Left hindlimb (tissue), 1 donor: Measurements from ENCODE around the gene ALG3.

Experiments
- DNase-seq: peaks from one replicate; pipeline ENCODE4 v3.0.0-alpha.2; 2018

Gene ALG3

DNA sequence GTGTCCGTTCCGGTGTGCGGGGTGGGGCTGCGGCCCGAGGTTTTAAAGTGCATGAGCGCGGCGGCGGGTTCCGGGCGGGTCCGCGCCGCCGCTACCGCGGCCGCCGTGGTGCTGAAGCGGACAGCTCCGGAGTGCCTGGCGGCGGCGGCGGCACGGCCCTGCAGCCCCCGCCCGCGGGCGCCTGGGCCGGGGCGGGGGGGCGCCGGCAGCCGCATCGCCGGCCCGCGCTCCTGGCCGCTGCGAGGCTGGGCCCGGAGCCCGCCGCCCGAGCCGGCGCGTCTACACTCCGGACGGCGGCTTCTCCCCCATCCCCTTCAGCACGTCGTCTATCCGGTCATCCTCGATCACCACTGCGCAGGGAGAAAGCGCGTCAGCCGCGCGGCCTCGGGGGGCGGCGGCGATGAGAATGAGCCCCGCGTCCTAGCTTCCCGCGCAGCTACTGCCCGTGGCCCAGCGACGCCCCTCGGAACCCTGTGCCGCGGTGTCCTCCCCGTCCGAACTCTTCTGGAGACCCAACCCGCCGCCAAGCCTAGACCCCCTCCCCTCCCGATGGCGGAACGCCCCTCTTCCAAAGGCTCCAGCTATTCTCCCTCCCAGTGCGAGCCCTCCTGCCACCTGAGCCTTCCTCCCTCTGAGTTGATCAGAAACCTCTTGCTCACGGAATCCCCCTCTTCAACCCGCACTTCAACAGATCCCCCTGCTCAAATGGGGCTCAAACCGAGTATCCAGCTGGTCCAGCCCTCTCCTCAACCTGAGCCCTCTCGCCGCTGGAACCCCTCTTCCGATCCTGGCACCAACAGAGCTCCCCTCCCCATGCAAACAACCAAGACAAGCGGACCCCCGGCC lies 11.3 kb upstream of the ALG3 start:
- no peak for DNase-seq

DNA sequence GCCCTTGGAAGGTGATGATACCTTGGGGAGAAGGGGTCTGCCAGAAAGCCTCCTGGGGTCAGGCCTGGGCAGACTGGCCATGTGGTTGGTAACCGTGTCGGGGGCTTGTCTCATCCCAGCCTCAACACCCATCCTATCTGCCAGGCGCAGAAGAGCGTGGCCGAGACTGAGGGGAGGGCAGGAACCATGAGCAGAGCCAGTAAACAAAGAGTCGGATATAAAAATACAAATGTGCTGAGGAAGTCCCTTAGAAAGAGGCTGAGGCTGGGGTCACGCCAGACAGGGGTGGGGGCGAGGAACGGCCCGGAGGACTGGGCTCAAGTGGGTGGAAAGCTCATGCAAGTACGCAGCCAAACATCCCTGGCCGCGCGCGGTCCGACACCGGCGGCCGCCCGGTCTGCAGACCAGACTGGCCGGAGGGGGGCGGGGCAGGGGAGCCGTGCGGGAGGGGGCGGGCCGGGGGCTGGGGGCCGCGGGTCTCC lies 10.7 kb upstream of the ALG3 start:
- no peak for DNase-seq

DNA sequence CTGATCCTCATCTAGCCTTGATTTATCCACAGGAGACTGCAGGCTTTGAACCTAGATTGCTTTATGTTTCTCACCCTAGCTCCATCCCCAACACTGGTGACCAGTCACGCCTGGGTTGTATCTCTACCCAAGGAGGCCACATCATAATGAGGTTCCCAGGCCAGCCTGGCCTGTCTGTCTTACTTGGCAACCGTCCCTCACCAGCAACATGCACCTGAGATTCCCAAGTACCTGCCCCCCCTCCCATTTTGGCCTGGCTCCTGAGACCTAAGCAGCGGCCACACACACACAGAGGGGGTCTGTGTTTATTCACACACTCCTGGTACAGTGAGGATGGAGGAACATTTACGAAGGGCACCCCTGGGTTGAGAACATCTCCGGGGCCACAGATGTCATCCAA lies 10.2 kb upstream of the ALG3 start:
- no peak for DNase-seq

DNA sequence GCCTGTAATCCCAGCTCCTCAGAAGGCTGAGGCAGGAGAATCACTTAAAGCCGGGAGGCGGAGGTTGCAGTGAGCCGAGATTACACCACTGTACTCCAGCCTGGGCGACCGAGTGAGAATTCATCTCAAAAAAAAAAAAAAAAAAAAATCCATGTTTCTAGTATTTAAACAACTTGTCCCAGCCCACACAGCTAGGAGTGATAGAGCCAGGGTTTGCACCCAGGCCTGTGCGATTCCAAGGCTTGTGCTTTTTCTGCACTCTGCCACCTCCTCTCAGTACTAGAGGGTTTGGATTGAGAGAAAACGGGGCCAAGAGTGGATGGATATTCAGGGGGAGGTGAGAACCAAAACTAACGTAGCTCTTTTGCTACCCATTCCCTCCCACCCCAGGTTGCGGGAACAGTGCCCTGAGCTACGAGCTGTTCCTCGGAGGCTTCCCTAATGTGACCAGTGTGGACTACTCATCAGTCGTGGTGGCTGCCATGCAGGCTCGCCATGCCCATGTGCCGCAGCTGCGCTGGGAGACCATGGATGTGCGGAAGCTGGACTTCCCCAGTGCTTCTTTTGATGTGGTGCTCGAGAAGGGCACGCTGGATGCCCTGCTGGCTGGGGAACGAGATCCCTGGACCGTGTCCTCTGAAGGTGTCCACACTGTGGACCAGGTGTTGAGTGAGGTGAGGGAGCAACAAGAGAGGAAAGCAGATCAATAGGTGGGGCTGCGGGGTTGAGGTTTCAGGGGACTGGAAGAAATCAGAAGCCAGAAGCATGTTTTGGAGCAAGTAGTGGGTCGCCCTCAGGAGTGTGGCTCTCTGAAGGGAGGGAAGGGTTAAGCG lies 8.5 kb upstream of the ALG3 start:
- DNase-seq: no peak

DNA sequence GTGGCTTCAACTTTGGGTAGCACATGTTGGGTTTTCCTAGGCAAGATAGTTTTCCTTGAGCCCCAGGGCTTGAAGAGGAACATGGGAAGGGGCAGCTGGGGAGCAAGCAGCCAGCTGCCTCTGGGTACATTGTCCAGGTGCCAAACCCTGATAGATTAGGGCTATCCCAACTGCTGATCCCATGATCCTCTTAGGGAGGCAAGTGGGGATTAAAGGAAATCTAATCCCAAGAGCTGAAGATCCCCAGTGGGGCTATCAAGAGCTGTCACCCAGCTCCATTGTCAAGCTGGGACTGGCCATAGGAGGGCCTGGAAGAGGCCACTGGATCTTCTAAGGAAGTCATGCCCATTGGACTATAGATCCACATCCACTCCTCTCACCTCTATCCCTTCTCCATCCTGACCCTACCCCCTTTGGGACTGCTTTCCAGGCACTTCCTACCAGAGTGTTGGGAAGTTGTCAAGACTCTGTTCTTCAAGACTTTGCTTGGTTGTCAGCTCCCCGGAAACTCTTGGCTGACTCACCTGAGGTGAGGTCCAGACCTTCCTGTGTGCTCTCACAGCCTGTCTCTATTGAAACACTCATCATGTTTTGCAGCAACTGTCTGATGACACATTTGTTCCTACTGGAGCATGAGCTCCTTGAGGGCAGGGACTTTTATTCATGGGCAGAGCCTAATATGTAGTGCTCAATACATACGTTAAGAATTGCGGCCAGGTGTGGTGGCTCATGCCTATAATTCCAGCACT lies 6.7 kb upstream of the ALG3 start:
- DNase-seq: no peak

DNA sequence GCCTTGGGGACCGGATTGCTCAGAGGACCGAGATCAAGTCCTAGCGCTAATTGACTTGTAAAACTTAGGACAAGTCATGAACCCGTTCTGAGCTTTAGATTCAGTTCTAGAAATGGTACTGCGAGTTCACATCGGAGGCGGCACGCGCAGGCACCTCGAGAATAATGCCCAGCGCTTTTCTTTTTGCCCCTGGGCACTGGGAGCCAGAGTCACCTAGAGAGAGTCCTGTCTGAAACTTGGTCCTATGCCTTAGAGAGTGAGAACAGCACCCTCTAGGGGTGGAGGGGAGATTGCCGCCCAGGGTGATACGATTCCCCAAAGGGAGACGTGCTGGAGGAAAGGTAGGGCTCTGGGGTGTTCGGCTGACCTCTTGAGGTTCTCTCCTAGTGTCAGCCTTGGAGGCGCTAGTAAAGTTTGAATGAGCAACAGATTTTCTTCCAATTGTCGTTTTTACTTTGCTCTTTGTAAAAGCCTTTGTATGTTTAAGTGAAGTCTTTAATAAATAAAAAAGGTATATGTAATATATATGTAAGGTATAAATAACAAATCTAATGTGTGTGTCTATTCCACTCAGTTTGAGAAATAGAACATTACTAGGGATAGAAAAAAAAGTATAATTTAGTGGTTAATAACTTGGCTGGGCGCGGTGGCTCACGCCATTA lies 1.5 kb upstream of the ALG3 start:
- peak; percentile 69 for DNase-seq

DNA sequence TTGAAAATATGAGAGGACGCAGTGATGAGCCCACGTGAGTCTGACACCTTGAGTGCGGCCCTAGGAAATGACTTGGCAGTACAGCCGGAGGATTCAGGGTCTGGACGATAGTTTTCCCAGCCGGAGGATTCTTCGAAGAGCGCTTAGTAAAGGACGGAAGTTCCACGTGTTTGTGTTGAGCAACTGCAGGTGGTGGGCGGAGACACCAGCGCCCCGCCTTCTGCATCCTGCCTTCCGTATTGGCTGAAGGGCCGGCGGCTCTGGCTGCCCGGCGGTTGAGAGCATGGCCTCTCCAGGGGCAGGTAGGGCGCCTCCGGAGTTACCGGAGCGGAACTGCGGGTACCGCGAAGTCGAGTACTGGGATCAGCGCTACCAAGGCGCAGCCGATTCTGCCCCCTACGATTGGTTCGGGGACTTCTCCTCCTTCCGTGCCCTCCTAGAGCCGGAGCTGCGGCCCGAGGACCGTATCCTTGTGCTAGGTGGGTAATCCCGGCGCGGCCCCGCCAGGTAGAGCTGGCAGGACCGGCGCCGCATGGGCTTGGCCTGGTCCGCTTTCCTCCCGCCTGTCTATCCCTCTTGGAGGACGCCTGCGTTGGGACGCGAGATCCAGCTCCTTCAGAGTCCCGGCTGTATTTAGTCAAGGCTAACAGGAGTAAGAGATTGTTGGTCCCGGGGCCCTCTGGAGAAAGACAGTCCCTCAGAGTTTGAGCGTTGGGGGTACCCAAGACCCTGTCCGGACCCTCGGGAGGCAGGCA lies 827 bp upstream of the ALG3 start, which contains the start of gene EEF1AKMT4:
Gene EEF1AKMT4, plus strand, starts transcription at position 261 of the 755 bp plus-strand sequence. Its CDS starts 23 bp downstream, at position 284.
- DNase-seq: peak; percentile 96

DNA sequence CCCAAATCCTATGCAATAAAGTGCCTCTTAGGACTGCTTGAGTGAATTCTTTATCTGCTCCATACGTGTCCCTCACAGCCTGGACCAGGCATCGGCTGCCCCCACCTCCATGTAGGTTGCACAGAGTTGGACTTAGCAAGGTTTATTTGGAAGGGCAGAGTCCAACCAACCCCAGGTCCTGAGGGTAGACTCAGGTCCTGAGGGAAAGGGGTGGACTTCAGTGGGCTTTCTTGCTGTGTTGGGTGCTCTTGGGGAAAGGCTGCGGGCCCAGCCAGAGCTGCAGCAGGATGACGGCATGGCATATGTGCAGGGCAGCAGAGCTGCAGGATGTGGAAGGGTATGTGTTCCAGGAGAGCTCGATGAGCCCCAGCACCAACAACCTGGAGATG lies 6.5 kb downstream of the ALG3 start:
- no peak for DNase-seq

DNA sequence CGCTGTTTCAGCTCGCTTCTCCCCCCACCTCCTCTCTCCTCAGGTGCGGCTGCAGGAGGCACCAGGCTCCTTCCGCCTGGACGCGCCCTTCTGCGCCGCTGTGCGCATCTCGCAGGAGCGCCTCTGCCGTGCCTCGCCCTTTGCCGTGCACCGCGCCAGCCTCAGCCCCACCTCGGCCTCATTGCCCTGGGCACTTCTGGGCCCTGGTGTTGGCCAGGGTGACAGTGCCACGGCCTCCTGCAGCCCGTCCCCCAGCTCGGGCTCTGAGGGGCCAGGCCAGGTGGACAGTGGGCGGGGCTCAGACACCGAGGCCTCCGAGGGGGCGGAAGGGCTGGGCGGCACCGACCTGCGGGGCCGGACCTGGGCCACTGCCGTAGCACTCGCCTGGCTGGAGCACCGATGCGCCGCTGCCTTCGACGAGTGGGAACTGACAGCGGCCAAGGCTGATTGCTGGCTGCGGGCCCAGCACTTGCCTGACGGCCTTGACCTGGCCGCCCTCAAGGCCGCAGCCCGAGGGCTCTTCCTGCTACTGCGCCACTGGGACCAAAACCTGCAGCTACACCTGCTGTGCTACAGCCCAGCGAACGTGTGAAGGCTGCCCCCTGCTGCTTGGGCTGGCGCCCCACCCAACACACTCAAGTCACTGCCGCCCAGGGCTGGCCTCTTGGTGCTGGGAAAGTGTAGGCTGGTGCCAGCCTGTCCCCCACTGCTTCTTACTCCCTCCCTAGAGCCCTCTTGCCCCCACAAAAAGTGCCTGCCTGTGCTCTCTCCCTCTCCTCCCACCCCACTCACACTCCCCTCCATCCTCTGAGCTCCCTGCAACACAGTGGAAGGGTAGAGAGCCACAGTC lies 7.1 kb downstream of the ALG3 start:
- DNase-seq: no peak

DNA sequence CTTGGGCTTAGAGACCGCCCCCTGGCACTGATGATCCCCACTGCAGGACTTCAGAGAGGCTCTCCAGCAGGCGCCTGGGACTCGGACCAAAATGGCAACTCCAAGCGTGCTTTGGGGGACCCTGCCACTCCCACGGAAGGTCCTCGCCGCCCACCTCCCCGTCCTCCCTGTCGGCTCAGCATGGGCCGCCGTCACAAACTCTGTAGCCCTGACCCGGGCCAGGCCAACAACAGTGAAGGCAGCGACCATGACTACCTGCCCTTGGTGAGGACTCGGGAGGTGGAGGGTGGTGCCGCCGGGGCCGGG lies 7.7 kb downstream of the ALG3 start:
- no peak for DNase-seq

DNA sequence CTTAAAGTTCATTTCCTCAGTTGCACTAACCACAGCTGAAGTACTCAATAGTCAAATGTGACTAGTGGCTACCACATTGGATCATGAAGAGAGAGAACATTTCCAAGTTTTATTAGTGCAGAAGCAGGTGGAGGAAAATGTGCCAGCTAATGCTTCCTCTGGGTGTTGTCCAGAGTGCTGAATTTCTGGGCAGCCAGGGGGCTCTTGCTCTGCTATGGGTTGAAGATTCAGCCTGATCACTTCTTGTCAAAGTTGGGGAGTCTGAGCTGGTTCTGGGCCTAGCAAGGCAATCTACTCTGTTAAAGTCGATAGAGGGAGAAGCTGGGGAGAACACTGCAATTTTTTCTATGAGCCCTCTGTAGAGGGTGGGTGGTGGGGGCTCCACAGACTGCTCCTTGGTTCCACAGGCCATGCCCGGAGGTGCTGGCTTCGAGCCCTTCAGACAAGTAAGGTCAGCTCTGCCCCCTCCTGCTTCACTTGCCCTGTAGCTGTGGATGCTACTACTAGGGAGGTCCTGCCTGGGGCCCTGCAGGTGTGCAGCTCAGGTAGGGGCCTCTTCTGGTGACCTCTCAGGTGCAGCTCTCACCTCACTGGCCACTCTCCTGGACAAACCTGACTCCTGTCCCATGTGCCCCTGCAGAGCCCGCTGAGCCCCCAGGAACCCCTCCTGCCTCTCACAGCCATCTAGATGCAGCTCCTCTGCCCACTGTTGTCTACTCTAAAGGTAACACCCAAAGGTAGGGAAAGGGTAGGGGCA lies 8.2 kb downstream of the ALG3 start:
- no peak for DNase-seq

DNA sequence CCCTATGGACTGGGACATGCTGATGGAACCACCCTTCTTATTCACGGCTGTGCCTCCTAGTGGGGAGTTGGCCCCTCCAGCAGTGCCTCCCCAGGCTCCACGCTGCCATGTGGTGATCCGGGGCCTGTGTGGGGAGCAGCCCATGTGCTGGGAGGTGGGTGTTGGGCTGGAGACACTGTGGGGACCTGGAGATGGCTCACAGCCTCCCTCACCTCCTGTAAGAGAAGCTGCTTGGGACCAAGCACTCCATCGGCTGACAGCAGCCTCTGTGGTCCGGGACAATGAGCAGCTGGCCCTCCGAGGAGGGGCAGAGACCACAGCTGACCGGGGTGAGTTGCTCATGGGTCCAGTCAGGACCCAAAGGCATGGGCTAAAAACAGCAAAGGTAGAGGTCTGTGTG lies 9.1 kb downstream of the ALG3 start:
- no peak for DNase-seq

DNA sequence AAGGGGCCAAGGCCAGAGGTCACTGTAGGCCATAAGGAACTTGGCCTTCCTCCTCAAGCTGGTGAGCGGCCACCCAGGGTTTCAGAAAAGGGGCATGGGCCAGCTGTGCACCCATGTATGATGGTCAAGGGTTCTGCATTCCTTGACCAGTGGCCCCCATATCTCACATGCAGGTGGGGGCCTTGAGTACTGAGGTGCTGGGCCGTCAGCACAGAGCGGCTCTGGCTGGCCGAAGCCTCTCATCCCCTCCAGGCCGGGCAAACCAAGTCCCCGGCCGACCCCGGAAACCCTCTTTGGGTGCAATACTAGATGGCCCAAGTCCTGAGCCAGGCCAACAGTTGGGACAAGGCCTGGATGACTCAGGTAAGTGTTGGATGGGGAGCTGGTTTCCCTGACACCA lies 9.5 kb downstream of the ALG3 start:
- DNase-seq: no peak

DNA sequence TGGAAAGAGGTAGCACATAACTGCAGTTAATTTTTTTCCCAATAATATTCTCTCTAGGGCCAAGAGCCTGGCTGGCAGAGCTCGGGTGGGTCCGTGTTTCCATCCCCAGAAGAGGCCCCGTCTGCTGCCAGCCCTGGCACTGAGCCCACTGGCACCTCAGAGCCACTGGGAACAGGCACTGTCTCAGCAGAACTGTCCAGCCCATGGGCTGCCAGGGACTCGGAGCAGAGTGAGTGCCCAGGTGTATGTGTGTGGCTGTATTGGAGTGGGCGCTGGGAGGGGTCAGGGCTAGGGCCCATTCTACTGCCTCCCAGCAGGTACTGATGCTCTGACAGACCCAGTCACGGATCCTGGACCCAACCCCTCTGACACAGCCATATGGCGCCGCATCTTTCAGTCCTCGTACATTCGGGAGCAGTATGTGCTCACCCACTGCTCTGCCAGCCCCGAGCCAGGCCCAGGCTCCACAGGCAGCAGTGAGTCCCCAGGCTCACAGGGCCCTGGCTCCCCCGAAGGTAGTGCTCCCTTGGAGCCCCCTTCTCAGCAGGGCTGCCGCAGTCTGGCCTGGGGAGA lies 10.4 kb downstream of the ALG3 start:
- no peak for DNase-seq

DNA sequence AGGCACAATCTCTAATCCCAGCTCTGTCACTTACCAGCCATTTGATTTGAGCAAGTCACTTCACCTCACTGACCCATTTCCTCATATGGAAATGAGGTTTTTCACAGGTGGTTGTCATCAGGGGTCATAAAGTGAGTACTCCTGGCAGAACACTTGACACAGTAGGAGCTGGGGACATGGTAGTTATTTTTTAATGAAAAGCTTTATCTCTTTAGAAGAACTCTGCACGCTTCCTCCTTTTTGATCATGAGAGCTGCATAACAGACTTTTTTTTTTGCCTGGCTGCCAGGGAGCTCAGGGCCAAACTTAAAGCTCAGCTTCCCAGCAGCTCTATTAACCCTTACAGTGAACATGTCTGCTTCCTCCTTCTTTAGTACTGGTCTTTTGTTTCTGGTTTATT lies 11.0 kb downstream of the ALG3 start:
- DNase-seq: no peak

DNA sequence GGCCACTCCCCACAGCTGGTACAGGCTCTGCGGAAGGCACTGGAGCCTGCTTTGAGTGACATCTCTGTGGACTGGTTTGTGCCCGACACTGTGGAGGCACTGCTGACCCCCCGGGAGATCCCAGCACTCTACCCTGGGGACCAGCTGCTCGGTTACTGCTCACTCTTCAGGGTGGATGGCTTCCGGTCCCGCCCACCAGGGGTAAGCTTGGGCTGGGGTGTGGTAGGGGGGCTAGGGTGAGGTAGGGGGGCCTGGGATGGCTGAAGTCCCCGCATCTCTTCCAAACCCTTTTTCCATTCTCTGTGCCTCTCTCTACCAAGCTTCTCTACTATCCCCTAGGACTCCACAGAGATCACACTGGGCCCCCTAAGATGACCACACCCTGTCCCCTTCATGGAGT lies 11.6 kb downstream of the ALG3 start:
- no peak for DNase-seq

DNA sequence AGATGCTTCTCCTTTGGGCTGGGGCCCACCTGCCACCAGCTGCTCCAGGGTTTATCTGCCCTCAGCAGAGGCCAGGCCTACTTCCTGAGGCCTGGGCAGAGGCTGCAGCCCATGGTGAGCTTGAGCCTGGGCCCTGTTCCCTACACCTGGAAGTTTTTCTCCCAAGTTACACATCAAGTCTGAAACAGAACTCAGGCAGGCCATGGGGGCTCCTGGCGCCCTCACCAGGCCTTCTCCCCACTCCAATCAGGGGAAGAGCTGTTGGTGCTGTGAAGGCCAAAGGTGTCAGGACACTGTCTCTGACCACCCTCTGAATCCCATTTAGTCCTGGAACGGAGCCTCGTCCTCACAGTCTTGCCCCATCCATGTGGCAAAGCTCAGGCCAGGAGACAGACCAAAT lies 12.1 kb downstream of the ALG3 start:
- no peak for DNase-seq

DNA sequence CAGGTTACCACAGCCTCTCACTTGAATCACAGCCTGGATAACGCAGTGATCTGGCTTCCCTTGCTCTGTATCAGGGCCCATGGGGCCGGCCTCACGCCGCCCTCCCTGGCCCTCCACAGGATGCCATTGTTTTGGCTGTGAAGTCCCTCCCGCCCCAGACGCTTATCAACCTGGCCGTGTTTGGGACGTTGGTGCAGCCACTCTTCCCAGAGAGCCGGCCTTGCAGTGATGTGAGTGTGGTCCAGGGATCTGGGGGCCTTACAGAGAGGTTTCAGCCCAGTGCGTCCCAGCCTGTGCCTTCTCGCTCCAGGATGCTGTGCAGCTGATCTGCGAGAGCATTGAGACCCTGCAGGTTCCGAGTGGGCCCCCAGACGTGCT lies 12.7 kb downstream of the ALG3 start:
- no peak for DNase-seq

DNA sequence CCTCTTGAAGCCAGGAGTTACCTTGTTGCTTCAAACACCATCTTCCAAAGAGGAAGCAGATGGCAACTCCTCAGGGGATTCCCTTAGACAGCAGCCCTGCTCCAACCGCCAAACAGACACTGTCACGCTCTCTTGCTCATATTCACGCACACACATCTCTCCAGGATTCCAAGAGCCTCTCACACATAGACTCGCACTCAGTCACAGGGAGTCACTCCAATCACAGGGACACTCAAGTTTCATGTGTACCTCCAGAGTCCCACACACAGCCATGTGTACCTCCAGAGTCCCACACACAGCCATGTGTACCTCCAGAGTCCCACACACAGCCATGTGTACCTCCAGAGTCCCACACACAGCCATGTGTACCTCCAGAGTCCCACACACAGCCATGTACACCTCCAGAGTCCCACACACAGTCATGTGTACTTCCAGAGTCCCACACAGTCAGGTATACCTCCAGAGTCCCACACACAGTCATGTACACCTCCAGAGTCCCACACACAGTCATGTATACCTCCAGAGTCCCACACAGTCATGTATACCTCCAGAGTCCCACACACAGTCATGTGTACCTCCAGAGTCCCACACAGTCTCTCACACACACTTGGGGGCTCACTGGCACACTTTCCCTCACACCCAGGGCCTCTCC lies 13.3 kb downstream of the ALG3 start:
- DNase-seq: no peak
